ENCODE data around the gene QRSL1. TPM values are rescaled to one million over a fixed set of nuclear protein-coding genes. Genes with fewer than 3 reads are reported as not detected.

QRSL1 gene
- total RNA-seq, 1 donor from 2014 or later, result 14.6 TPM

- Histone ChIP-seq H3K36me3 (ENCODE audit: control insufficient read depth in 3 of 3, insufficient read depth in 3 of 3, low read length in 3 of 3) (peaks cover 5 to 19% (median 9%) of the 10 kb centered on the region in 3 donors), H3K4me1 (ENCODE audit: control insufficient read depth in 3 of 3, insufficient read depth in 3 of 3, low read length in 3 of 3) (peaks cover 0 to 8% (median 7%) of the 10 kb centered on the region in 3 donors), H3K4me3 (ENCODE audit: low read length in 3 of 3) (no peak overlapping the region), H3K27me3 (ENCODE audit: control insufficient read depth in 3 of 3, insufficient read depth in 3 of 3, low read length in 3 of 3) (no peaks in the 10 kb centered on the region), H3K27ac (ENCODE audit: low read depth, low read length) (no peak overlapping the region), H3K9ac (ENCODE audit: low read depth in 1 of 3, low read length in 3 of 3) (no peak overlapping the region), H3K9me3 (ENCODE audit: control insufficient read depth in 3 of 3, low read length in 3 of 3) (no peaks in the 10 kb centered on the region)
Observed at GRCh38 chr6:106637717-106638341, 8.5 kb downstream of the QRSL1 start.

- Histone ChIP-seq H3K4me3 (ENCODE audit: low read length in 3 of 3) (no peak overlapping the region), H3K27ac (ENCODE audit: low read depth, low read length) (no peak overlapping the region), H3K36me3 (ENCODE audit: control insufficient read depth in 3 of 3, insufficient read depth in 3 of 3, low read length in 3 of 3) (peaks cover 11 to 34% (median 13%) of the 10 kb centered on the region in 3 donors), H3K27me3 (ENCODE audit: control insufficient read depth in 3 of 3, insufficient read depth in 3 of 3, low read length in 3 of 3) (no peaks in the 10 kb centered on the region), H3K9ac (ENCODE audit: low read depth in 1 of 3, low read length in 3 of 3) (no peak overlapping the region), H3K9me3 (ENCODE audit: control insufficient read depth in 3 of 3, low read length in 3 of 3) (no peaks in the 10 kb centered on the region), H3K4me1 (ENCODE audit: control insufficient read depth in 3 of 3, insufficient read depth in 3 of 3, low read length in 3 of 3) (peaks cover 0 to 8% (median 7%) of the 10 kb centered on the region in 3 donors)
Observed at GRCh38 chr6:106639812-106640211, 10.4 kb downstream of the QRSL1 start.

- Histone ChIP-seq H3K4me1 (ENCODE audit: control insufficient read depth in 3 of 3, insufficient read depth in 3 of 3, low read length in 3 of 3) (peaks cover 0 to under 1% (median 0%) of the 10 kb centered on the region in 3 donors), H3K9ac (ENCODE audit: low read depth in 1 of 3, low read length in 3 of 3) (no peak overlapping the region), H3K27ac (ENCODE audit: low read depth, low read length) (no peak overlapping the region), H3K4me3 (ENCODE audit: low read length in 3 of 3) (no peak overlapping the region), H3K36me3 (ENCODE audit: control insufficient read depth in 3 of 3, insufficient read depth in 3 of 3, low read length in 3 of 3) (peaks cover 14 to 43% (median 23%) of the 10 kb centered on the region in 3 donors), H3K27me3 (ENCODE audit: control insufficient read depth in 3 of 3, insufficient read depth in 3 of 3, low read length in 3 of 3) (no peaks in the 10 kb centered on the region), H3K9me3 (ENCODE audit: control insufficient read depth in 3 of 3, low read length in 3 of 3) (no peaks in the 10 kb centered on the region)
Observed at GRCh38 chr6:106642476-106642875, 13.1 kb downstream of the QRSL1 start.

GRCh38 chr6:106643061-106643460, 13.7 kb downstream of the QRSL1 start:
- H3K36me3 ChIP-seq (ENCODE audit: control insufficient read depth in 3 of 3, insufficient read depth in 3 of 3, low read length in 3 of 3), result peaks cover 14 to 43% (median 23%) of the 10 kb centered on the region in 3 donors
- no peak overlapping the region for H3K4me3 ChIP-seq (ENCODE audit: low read length in 3 of 3)
- H3K27ac ChIP-seq (ENCODE audit: low read depth, low read length), result no peak overlapping the region
- H3K4me1 ChIP-seq (ENCODE audit: control insufficient read depth in 3 of 3, insufficient read depth in 3 of 3, low read length in 3 of 3), result no peaks in the 10 kb centered on the region
- no peaks in the 10 kb centered on the region for H3K27me3 ChIP-seq (ENCODE audit: control insufficient read depth in 3 of 3, insufficient read depth in 3 of 3, low read length in 3 of 3)
- H3K9ac ChIP-seq (ENCODE audit: low read depth in 1 of 3, low read length in 3 of 3), result no peak overlapping the region
- no peaks in the 10 kb centered on the region for H3K9me3 ChIP-seq (ENCODE audit: control insufficient read depth in 3 of 3, low read length in 3 of 3)

DNA sequence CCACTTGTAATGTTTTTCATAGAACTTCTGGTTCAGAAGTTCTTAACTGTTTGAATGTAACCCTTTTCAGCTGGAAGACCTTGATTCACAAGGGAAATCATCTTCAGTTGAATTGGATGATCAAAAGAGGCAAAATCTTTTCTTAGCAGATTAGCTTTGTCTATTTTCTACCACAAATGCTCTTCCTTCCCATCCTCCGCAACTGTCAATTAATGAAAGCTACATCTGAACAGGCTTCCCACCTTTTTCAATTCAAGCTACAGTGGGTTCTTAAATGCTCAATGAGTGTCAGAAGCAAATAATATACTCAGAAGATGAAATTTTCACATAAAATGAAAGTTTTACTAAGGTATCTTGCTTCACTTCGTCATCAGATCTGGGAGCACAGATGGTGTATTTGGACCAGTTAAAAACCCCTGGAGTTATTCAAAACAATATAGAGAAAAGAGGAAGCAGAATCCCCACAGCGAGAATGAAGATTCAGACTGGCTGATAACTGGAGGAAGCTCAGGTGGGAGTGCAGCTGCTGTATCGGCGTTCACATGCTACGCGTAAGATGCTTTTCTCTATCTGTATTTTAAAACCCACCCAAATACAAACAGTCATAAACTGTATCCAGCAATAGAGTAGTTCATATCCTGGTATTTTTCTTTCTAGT, 19.4 kb downstream of the QRSL1 start:
- Histone ChIP-seq H3K36me3 (ENCODE audit: control insufficient read depth in 3 of 3, insufficient read depth in 3 of 3, low read length in 3 of 3) (peaks cover 33 to 51% (median 36%) of the 10 kb centered on the region in 3 donors), H3K27ac (ENCODE audit: low read depth, low read length) (no peak overlapping the region), H3K4me3 (ENCODE audit: low read length in 3 of 3) (no peak overlapping the region)

DNA sequence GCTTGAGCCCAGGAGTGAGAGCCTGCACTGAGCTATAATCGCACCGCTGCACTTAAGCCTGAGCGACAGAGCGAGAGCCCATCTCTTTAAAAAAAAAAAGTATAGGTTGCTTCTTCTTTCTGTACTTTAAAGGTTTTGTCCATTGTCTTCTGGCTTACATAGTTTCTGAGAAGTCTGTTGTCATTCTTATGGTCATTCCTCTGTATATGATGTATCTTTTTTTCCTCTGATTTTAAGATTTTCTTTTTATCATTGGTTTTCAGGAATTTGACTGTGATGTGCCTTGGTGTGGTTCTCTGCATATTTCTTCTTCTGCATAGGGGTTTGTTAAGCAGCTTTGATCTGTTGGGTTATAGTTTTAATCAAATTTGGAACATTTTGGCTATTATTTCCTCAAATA, 29.1 kb downstream of the QRSL1 start:
- Histone ChIP-seq H3K4me1 (ENCODE audit: control insufficient read depth in 3 of 3, insufficient read depth in 3 of 3, low read length in 3 of 3) (no peaks in the 10 kb centered on the region), H3K9me3 (ENCODE audit: control insufficient read depth in 3 of 3, low read length in 3 of 3) (no peaks in the 10 kb centered on the region), H3K4me3 (ENCODE audit: low read length in 3 of 3) (no peak overlapping the region), H3K27ac (ENCODE audit: low read depth, low read length) (no peak overlapping the region), H3K36me3 (ENCODE audit: control insufficient read depth in 3 of 3, insufficient read depth in 3 of 3, low read length in 3 of 3) (peaks cover 31 to 54% (median 52%) of the 10 kb centered on the region in 3 donors), H3K9ac (ENCODE audit: low read depth in 1 of 3, low read length in 3 of 3) (no peak overlapping the region), H3K27me3 (ENCODE audit: control insufficient read depth in 3 of 3, insufficient read depth in 3 of 3, low read length in 3 of 3) (no peaks in the 10 kb centered on the region)

More for the DNA sequence above, 19.4 kb downstream of the QRSL1 start:
- Histone ChIP-seq H3K9me3 (ENCODE audit: control insufficient read depth in 3 of 3, low read length in 3 of 3) (no peaks in the 10 kb centered on the region), H3K4me1 (ENCODE audit: control insufficient read depth in 3 of 3, insufficient read depth in 3 of 3, low read length in 3 of 3) (no peaks in the 10 kb centered on the region), H3K27me3 (ENCODE audit: control insufficient read depth in 3 of 3, insufficient read depth in 3 of 3, low read length in 3 of 3) (no peaks in the 10 kb centered on the region), H3K9ac (ENCODE audit: low read depth in 1 of 3, low read length in 3 of 3) (no peak overlapping the region)

GRCh38 chr6:106659859-106660258, 30.5 kb downstream of the QRSL1 start:
- Histone ChIP-seq H3K9me3 (ENCODE audit: control insufficient read depth in 3 of 3, low read length in 3 of 3) (no peaks in the 10 kb centered on the region), H3K27ac (ENCODE audit: low read depth, low read length) (no peak overlapping the region), H3K9ac (ENCODE audit: low read depth in 1 of 3, low read length in 3 of 3) (no peak overlapping the region), H3K27me3 (ENCODE audit: control insufficient read depth in 3 of 3, insufficient read depth in 3 of 3, low read length in 3 of 3) (no peaks in the 10 kb centered on the region), H3K4me3 (ENCODE audit: low read length in 3 of 3) (no peak overlapping the region), H3K4me1 (ENCODE audit: control insufficient read depth in 3 of 3, insufficient read depth in 3 of 3, low read length in 3 of 3) (no peaks in the 10 kb centered on the region), H3K36me3 (ENCODE audit: control insufficient read depth in 3 of 3, insufficient read depth in 3 of 3, low read length in 3 of 3) (peaks cover 30 to 54% (median 49%) of the 10 kb centered on the region in 3 donors)

GRCh38 chr6:106662458-106662857, 33.1 kb downstream of the QRSL1 start:
- H3K36me3 ChIP-seq (ENCODE audit: control insufficient read depth in 3 of 3, insufficient read depth in 3 of 3, low read length in 3 of 3), result peaks cover 22 to 50% (median 42%) of the 10 kb centered on the region in 3 donors
- no peaks in the 10 kb centered on the region for H3K27me3 ChIP-seq (ENCODE audit: control insufficient read depth in 3 of 3, insufficient read depth in 3 of 3, low read length in 3 of 3)
- H3K9me3 ChIP-seq (ENCODE audit: control insufficient read depth in 3 of 3, low read length in 3 of 3), result no peaks in the 10 kb centered on the region
- H3K27ac ChIP-seq (ENCODE audit: low read depth, low read length), result no peak overlapping the region
- H3K9ac ChIP-seq (ENCODE audit: low read depth in 1 of 3, low read length in 3 of 3), result no peak overlapping the region
- no peaks in the 10 kb centered on the region for H3K4me1 ChIP-seq (ENCODE audit: control insufficient read depth in 3 of 3, insufficient read depth in 3 of 3, low read length in 3 of 3)
- no peak overlapping the region for H3K4me3 ChIP-seq (ENCODE audit: low read length in 3 of 3)

DNA sequence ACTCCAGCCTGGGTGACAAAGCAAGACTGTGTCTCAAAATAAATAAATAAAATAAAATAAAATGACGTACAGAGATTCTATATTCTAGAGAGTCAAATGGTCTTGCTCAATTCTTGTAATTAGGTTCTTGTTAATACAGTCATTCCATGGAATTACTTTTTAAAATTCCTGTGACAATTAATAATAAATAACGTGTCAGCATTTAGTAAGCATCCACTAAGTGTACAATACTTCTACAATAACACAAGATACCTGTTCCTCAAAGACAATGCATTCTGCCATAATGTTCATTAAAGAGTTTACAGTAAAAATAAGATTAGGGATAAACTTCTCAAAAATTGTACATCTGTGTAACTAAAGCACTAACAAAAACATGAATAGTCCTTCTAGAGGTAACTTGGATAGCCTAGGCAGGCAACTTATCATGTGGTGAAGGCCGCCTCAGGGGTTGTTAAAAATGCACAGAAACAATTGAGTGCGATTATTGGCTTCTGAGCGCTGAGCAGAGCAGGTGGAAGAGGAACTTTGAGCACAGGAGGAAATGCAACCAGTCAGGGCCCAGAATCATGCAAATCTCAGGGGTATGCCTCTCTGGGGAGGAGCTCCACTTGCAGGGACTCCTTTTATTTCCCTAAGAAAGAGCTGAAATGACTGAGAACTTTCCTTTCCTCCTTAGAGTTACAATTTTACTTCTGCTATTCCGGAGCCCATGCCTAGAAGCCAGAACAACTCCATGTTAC, 37.1 kb downstream of the QRSL1 start:
- no peak overlapping the region for H3K27ac ChIP-seq (ENCODE audit: low read depth, low read length)
- H3K4me1 ChIP-seq (ENCODE audit: control insufficient read depth in 3 of 3, insufficient read depth in 3 of 3, low read length in 3 of 3), result no peaks in the 10 kb centered on the region
- no peak overlapping the region for H3K9ac ChIP-seq (ENCODE audit: low read depth in 1 of 3, low read length in 3 of 3)
- no peaks in the 10 kb centered on the region for H3K27me3 ChIP-seq (ENCODE audit: control insufficient read depth in 3 of 3, insufficient read depth in 3 of 3, low read length in 3 of 3)
- H3K4me3 ChIP-seq (ENCODE audit: low read length in 3 of 3), result no peak overlapping the region
- no peaks in the 10 kb centered on the region for H3K9me3 ChIP-seq (ENCODE audit: control insufficient read depth in 3 of 3, low read length in 3 of 3)
- H3K36me3 ChIP-seq (ENCODE audit: control insufficient read depth in 3 of 3, insufficient read depth in 3 of 3, low read length in 3 of 3), result peaks cover 8 to 26% (median 20%) of the 10 kb centered on the region in 3 donors

DNA sequence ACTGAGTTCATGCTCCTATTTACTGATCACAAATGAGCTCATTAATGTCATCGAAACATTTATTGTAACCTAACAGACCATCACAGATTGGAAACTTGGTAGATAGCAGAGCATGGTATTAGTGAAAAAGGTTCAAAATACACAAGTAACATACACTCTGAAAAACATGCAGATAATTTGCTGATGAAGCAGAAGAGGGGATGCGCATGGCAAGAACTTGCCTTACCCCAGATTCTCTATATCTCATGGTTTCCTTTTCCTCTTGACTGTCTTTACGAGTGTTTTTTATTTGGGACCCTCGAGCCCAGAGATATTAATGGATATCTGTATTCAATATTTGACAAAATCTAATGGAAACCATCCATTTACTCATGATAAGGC, 37.6 kb downstream of the QRSL1 start:
- H3K36me3 ChIP-seq (ENCODE audit: control insufficient read depth in 3 of 3, insufficient read depth in 3 of 3, low read length in 3 of 3), result peaks cover 8 to 26% (median 20%) of the 10 kb centered on the region in 3 donors
- H3K4me3 ChIP-seq (ENCODE audit: low read length in 3 of 3), result no peak overlapping the region
- no peak overlapping the region for H3K9ac ChIP-seq (ENCODE audit: low read depth in 1 of 3, low read length in 3 of 3)
- no peaks in the 10 kb centered on the region for H3K27me3 ChIP-seq (ENCODE audit: control insufficient read depth in 3 of 3, insufficient read depth in 3 of 3, low read length in 3 of 3)
- no peak overlapping the region for H3K27ac ChIP-seq (ENCODE audit: low read depth, low read length)
- no peaks in the 10 kb centered on the region for H3K9me3 ChIP-seq (ENCODE audit: control insufficient read depth in 3 of 3, low read length in 3 of 3)
- H3K4me1 ChIP-seq (ENCODE audit: control insufficient read depth in 3 of 3, insufficient read depth in 3 of 3, low read length in 3 of 3), result no peaks in the 10 kb centered on the region

Measured in skeletal muscle tissue (tissue), 4 donors.